Vagina (tissue), 2 donors: ENCODE measurements around the gene DYRK1A.

ENCODE experiments used
- POLR2A ChIP-seq, 2 donors: fragments of 450-650 bp; IDR thresholded peaks; one replicate each; pipeline ENCODE4 v1.6.1; 2017; ENCODE audit warnings: antibody characterized with exemption in 2 of 2, mild to moderate bottlenecking in 2 of 2, moderate library complexity in 2 of 2
- TF ChIP-seq, protein P1 (sequence below), 3 experiments: fragments of 450-650 bp in 2 of 3; fragments of 200-600 bp in 1 of 3; sonication (generic) in 1 of 3; IDR thresholded peaks; one replicate each; pipeline ENCODE4 v1.5.1; 2017 to 2019; ENCODE audit warnings: antibody characterized with exemption in 3 of 3, mild to moderate bottlenecking in 2 of 3, moderate library complexity in 2 of 3

DNA sequence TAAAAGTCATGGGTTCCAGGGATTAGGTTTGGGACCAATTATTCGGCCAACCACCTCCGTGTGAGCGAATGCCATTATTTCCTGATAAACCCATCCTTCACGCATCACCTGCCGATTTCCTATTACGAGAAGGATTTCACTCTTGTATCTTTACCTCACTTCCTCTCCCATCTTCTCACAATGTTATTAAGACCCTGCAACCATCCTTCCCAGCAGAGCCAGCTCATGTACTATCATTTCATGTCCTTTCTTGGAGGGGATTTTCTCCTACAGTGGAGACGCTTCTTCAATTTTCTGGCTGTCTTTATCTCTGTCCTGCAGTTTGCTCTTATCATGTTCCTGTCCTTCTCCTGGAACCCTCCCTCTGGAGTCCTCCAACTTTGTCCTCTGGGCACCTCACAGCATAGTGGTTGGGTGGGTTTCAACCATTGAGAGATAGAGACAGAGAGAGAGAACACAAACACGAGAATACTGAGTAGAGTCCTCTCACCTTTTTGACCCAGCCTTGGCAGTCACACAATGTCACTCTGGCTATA is 192.2 kb downstream of the DYRK1A start:
- no peak for TF ChIP-seq POLR2A (IDR thresholded peaks at IDR 0.05)
- TF ChIP-seq, protein P1, sequence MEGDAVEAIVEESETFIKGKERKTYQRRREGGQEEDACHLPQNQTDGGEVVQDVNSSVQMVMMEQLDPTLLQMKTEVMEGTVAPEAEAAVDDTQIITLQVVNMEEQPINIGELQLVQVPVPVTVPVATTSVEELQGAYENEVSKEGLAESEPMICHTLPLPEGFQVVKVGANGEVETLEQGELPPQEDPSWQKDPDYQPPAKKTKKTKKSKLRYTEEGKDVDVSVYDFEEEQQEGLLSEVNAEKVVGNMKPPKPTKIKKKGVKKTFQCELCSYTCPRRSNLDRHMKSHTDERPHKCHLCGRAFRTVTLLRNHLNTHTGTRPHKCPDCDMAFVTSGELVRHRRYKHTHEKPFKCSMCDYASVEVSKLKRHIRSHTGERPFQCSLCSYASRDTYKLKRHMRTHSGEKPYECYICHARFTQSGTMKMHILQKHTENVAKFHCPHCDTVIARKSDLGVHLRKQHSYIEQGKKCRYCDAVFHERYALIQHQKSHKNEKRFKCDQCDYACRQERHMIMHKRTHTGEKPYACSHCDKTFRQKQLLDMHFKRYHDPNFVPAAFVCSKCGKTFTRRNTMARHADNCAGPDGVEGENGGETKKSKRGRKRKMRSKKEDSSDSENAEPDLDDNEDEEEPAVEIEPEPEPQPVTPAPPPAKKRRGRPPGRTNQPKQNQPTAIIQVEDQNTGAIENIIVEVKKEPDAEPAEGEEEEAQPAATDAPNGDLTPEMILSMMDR (IDR thresholded peaks at IDR 0.05): no peak
